Measurements from ENCODE around the gene SUN1. TPM values are rescaled to one million over a fixed set of nuclear protein-coding genes. Genes with fewer than 3 reads are reported as not detected.

SUN1 gene
- total and polyA plus RNA-seq, 2 experiments from 2014 or later, result 72.3 to 109 TPM

GRCh38 chr7:883055-884021, 51.1 kb downstream of the SUN1 start:
- H3K27me3 ChIP-seq, result no peaks in the 10 kb centered on the region
- no peaks in the 10 kb centered on the region for H3K9me3 ChIP-seq (ENCODE audit: low read depth)
- H3K36me3 ChIP-seq (replicated peaks; ENCODE audit: insufficient read depth, low read depth), result no peaks in the 10 kb centered on the region
- H3K4me2 ChIP-seq, result no peak overlapping the region
- WGBS (ENCODE audit: low lambda C conversion rate, missing lambda C conversion rate), result 93% methylated on average over 50 of the region's 50 CpGs
- H2AFZ ChIP-seq, result no peak overlapping the region
- peaks cover 100% of the 10 kb centered on the region for H3K79me2 ChIP-seq
- no peak overlapping the region for H3K4me3 ChIP-seq
- H4K20me1 ChIP-seq (ENCODE audit: insufficient read depth, poor library complexity, severe bottlenecking), result peaks cover 100% of the 10 kb centered on the region
- TF ChIP-seq EZH2phosphoT487 (IDR thresholded peaks at IDR 0.05; ENCODE audit: low read depth, severe bottlenecking, unreplicated experiment), result no peak
- TF ChIP-seq CTCF (IDR thresholded peaks at IDR 0.05; ENCODE audit: poor library complexity), result no peak
- TF ChIP-seq EZH2 (IDR thresholded peaks at IDR 0.05; ENCODE audit: borderline replicate concordance), result no peak
- H3K4me1 ChIP-seq (ENCODE audit: insufficient read depth), result peaks cover 9% of the 10 kb centered on the region
- no peaks in the 10 kb centered on the region for H3K9me2 ChIP-seq (replicated peaks; ENCODE audit: insufficient read depth)
- DNase-seq (ENCODE audit: low spot score), result no peak
- H3K27ac ChIP-seq, result no peak overlapping the region

- Histone ChIP-seq H3K4me3 (no peak overlapping the region), H3K4me2 (no peak overlapping the region), H3K27me3 (no peaks in the 10 kb centered on the region), H3K79me2 (peaks cover 100% of the 10 kb centered on the region), H3K9me2 (replicated peaks; ENCODE audit: insufficient read depth) (no peaks in the 10 kb centered on the region), H3K9me3 (ENCODE audit: low read depth) (no peaks in the 10 kb centered on the region), H2AFZ (no peak overlapping the region), H4K20me1 (ENCODE audit: insufficient read depth, poor library complexity, severe bottlenecking) (peaks cover 100% of the 10 kb centered on the region), H3K36me3 (replicated peaks; ENCODE audit: insufficient read depth, low read depth) (no peaks in the 10 kb centered on the region), H3K27ac (no peak overlapping the region), H3K4me1 (ENCODE audit: insufficient read depth) (no peaks in the 10 kb centered on the region)
- no peak for DNase-seq (ENCODE audit: low spot score)
- no peak for TF ChIP-seq EZH2 (IDR thresholded peaks at IDR 0.05; ENCODE audit: borderline replicate concordance)
- no peak for TF ChIP-seq CTCF (IDR thresholded peaks at IDR 0.05; ENCODE audit: poor library complexity)
- no peak for TF ChIP-seq EZH2phosphoT487 (IDR thresholded peaks at IDR 0.05; ENCODE audit: low read depth, severe bottlenecking, unreplicated experiment)
- WGBS (ENCODE audit: low lambda C conversion rate, missing lambda C conversion rate), result 92% methylated on average over 31 of the region's 31 CpGs
Measured at GRCh38 chr7:884191-885003, 52.1 kb downstream of the SUN1 start.

- Histone ChIP-seq H4K20me1 (ENCODE audit: insufficient read depth, poor library complexity, severe bottlenecking) (peaks cover 92% of the 10 kb centered on the region), H3K79me2 (peaks cover 91% of the 10 kb centered on the region), H3K9me2 (replicated peaks; ENCODE audit: insufficient read depth) (no peaks in the 10 kb centered on the region), H2AFZ (no peak overlapping the region), H3K4me1 (ENCODE audit: insufficient read depth) (no peaks in the 10 kb centered on the region), H3K36me3 (replicated peaks; ENCODE audit: insufficient read depth, low read depth) (no peaks in the 10 kb centered on the region), H3K4me3 (no peak overlapping the region), H3K27ac (no peak overlapping the region), H3K27me3 (no peaks in the 10 kb centered on the region), H3K4me2 (no peak overlapping the region), H3K9me3 (ENCODE audit: low read depth) (no peaks in the 10 kb centered on the region)
- TF ChIP-seq EZH2phosphoT487 (IDR thresholded peaks at IDR 0.05; ENCODE audit: low read depth, severe bottlenecking, unreplicated experiment) (no peak), EZH2 (IDR thresholded peaks at IDR 0.05; ENCODE audit: borderline replicate concordance) (no peak), CTCF (IDR thresholded peaks at IDR 0.05; ENCODE audit: poor library complexity) (no peak)
- WGBS (ENCODE audit: low lambda C conversion rate, missing lambda C conversion rate), result 95% methylated on average over 19 of the region's 25 CpGs
- DNase-seq (ENCODE audit: low spot score), result no peak
Measured at GRCh38 chr7:885261-885892, 53.1 kb downstream of the SUN1 start.
